ENCODE results near the gene KPNB1.
A peak's percentile ranks its signal among the peaks of the same experiment; 100 is the strongest.

KPNB1 gene

DNA sequence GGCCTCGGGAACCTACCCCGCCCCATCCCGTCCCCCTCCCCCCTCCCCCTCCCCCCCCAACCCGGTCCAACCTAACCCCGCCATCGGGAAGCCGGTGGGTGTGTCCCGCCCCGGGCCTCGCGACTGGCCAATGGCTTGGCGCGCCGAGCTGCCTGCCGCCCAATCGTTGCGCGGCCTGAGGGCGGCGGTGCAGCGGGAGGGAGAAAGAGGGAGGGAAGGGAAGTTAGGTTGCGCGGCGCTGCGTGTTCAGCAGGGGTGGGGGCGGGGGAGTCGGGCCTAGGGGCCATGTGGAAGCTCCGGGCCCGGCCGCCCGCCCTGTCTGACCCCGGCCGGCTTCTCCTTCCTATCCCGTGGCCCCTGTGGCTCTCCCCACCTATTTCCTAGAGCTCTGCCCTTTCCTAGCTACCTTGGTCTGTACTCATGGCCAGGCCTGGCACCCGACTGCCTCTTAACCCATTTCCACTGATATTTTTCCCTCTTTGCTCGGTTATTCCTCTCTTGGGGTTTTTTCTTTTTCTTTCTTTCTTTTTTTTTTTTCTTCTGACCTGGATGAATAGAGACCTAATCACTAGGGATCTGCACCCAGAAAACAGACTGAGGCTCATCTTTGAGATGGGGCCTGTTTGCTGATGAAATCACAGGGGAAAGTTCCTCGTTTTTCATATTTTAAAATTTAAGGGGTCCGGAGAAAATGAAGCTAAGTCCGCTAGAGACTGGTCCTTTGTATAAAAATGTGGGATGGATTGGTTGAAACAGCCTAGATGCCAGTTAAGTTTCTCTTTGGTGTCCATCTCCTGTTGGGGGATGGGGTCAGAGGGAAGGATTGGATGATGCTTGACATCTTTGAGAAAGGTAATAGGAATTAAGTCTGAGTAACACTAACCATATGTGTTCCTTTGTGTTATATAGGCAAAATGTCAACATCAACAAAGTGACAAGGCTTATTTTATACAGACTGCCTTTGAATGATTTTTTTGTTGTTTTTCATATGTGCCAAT is 1.1 kb downstream of the KPNB1 start (continued):
- no peak for TF ChIP-seq ZNF837 (tag by site-specific recombination; IDR thresholded peaks at IDR 0.05)
- no peak for TF ChIP-seq ZSCAN16 (tag by site-specific recombination; IDR thresholded peaks at IDR 0.05)
- TF ChIP-seq ZNF707 (tag by site-specific recombination; IDR thresholded peaks at IDR 0.05) = no peak
- TF ChIP-seq ZNF629 (tag by site-specific recombination; IDR thresholded peaks at IDR 0.05) = peak; percentile 29; the same call in 1 of the 2 replicates
- TF ChIP-seq SP3 (tag by site-specific recombination; IDR thresholded peaks at IDR 0.05) = peak; percentile 95
- TF ChIP-seq, protein P1, sequence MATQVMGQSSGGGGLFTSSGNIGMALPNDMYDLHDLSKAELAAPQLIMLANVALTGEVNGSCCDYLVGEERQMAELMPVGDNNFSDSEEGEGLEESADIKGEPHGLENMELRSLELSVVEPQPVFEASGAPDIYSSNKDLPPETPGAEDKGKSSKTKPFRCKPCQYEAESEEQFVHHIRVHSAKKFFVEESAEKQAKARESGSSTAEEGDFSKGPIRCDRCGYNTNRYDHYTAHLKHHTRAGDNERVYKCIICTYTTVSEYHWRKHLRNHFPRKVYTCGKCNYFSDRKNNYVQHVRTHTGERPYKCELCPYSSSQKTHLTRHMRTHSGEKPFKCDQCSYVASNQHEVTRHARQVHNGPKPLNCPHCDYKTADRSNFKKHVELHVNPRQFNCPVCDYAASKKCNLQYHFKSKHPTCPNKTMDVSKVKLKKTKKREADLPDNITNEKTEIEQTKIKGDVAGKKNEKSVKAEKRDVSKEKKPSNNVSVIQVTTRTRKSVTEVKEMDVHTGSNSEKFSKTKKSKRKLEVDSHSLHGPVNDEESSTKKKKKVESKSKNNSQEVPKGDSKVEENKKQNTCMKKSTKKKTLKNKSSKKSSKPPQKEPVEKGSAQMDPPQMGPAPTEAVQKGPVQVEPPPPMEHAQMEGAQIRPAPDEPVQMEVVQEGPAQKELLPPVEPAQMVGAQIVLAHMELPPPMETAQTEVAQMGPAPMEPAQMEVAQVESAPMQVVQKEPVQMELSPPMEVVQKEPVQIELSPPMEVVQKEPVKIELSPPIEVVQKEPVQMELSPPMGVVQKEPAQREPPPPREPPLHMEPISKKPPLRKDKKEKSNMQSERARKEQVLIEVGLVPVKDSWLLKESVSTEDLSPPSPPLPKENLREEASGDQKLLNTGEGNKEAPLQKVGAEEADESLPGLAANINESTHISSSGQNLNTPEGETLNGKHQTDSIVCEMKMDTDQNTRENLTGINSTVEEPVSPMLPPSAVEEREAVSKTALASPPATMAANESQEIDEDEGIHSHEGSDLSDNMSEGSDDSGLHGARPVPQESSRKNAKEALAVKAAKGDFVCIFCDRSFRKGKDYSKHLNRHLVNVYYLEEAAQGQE (tag by site-specific recombination; IDR thresholded peaks at IDR 0.05) = no peak
- TF ChIP-seq, protein P2, sequence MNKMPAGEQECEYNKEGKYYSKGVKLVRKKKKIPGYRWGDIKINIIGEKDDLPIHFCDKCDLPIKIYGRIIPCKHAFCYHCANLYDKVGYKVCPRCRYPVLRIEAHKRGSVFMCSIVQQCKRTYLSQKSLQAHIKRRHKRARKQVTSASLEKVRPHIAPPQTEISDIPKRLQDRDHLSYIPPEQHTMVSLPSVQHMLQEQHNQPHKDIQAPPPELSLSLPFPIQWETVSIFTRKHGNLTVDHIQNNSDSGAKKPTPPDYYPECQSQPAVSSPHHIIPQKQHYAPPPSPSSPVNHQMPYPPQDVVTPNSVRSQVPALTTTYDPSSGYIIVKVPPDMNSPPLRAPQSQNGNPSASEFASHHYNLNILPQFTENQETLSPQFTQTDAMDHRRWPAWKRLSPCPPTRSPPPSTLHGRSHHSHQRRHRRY (tag by site-specific recombination; IDR thresholded peaks at IDR 0.05) = no peak
- TF ChIP-seq ZNF426 (tag by site-specific recombination; IDR thresholded peaks at IDR 0.05) = no peak
- TF ChIP-seq ZNF529 (tag by site-specific recombination; IDR thresholded peaks at IDR 0.05; ENCODE audit: insufficient replicate concordance) = no peak
- TF ChIP-seq, protein P3, sequence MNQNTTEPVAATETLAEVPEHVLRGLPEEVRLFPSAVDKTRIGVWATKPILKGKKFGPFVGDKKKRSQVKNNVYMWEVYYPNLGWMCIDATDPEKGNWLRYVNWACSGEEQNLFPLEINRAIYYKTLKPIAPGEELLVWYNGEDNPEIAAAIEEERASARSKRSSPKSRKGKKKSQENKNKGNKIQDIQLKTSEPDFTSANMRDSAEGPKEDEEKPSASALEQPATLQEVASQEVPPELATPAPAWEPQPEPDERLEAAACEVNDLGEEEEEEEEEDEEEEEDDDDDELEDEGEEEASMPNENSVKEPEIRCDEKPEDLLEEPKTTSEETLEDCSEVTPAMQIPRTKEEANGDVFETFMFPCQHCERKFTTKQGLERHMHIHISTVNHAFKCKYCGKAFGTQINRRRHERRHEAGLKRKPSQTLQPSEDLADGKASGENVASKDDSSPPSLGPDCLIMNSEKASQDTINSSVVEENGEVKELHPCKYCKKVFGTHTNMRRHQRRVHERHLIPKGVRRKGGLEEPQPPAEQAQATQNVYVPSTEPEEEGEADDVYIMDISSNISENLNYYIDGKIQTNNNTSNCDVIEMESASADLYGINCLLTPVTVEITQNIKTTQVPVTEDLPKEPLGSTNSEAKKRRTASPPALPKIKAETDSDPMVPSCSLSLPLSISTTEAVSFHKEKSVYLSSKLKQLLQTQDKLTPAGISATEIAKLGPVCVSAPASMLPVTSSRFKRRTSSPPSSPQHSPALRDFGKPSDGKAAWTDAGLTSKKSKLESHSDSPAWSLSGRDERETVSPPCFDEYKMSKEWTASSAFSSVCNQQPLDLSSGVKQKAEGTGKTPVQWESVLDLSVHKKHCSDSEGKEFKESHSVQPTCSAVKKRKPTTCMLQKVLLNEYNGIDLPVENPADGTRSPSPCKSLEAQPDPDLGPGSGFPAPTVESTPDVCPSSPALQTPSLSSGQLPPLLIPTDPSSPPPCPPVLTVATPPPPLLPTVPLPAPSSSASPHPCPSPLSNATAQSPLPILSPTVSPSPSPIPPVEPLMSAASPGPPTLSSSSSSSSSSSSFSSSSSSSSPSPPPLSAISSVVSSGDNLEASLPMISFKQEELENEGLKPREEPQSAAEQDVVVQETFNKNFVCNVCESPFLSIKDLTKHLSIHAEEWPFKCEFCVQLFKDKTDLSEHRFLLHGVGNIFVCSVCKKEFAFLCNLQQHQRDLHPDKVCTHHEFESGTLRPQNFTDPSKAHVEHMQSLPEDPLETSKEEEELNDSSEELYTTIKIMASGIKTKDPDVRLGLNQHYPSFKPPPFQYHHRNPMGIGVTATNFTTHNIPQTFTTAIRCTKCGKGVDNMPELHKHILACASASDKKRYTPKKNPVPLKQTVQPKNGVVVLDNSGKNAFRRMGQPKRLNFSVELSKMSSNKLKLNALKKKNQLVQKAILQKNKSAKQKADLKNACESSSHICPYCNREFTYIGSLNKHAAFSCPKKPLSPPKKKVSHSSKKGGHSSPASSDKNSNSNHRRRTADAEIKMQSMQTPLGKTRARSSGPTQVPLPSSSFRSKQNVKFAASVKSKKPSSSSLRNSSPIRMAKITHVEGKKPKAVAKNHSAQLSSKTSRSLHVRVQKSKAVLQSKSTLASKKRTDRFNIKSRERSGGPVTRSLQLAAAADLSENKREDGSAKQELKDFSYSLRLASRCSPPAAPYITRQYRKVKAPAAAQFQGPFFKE (tag by site-specific recombination; IDR thresholded peaks at IDR 0.05; ENCODE audit: borderline replicate concordance) = no peak
- TF ChIP-seq ZNF211 (tag by site-specific recombination; IDR thresholded peaks at IDR 0.05; ENCODE audit: low read depth) = no peak
- peak; percentile 49 for TF ChIP-seq ZNF24 (tag by site-specific recombination; IDR thresholded peaks at IDR 0.05)
- TF ChIP-seq, protein P4, sequence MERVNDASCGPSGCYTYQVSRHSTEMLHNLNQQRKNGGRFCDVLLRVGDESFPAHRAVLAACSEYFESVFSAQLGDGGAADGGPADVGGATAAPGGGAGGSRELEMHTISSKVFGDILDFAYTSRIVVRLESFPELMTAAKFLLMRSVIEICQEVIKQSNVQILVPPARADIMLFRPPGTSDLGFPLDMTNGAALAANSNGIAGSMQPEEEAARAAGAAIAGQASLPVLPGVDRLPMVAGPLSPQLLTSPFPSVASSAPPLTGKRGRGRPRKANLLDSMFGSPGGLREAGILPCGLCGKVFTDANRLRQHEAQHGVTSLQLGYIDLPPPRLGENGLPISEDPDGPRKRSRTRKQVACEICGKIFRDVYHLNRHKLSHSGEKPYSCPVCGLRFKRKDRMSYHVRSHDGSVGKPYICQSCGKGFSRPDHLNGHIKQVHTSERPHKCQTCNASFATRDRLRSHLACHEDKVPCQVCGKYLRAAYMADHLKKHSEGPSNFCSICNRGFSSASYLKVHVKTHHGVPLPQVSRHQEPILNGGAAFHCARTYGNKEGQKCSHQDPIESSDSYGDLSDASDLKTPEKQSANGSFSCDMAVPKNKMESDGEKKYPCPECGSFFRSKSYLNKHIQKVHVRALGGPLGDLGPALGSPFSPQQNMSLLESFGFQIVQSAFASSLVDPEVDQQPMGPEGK (tag by site-specific recombination; IDR thresholded peaks at IDR 0.05) = peak; percentile 95
- TF ChIP-seq ZNF221 (tag by site-specific recombination; IDR thresholded peaks at IDR 0.05; ENCODE audit: borderline replicate concordance) = no peak
- no peak for TF ChIP-seq ZNF354C (tag by site-specific recombination; IDR thresholded peaks at IDR 0.05; ENCODE audit: borderline replicate concordance, low read depth)
- TF ChIP-seq, protein P5, sequence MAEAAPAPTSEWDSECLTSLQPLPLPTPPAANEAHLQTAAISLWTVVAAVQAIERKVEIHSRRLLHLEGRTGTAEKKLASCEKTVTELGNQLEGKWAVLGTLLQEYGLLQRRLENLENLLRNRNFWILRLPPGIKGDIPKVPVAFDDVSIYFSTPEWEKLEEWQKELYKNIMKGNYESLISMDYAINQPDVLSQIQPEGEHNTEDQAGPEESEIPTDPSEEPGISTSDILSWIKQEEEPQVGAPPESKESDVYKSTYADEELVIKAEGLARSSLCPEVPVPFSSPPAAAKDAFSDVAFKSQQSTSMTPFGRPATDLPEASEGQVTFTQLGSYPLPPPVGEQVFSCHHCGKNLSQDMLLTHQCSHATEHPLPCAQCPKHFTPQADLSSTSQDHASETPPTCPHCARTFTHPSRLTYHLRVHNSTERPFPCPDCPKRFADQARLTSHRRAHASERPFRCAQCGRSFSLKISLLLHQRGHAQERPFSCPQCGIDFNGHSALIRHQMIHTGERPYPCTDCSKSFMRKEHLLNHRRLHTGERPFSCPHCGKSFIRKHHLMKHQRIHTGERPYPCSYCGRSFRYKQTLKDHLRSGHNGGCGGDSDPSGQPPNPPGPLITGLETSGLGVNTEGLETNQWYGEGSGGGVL (tag by site-specific recombination; IDR thresholded peaks at IDR 0.05) = peak; percentile 90
- no peak for TF ChIP-seq ZNF202 (tag by site-specific recombination; IDR thresholded peaks at IDR 0.05; ENCODE audit: borderline replicate concordance)
- TF ChIP-seq ZNF37A (tag by site-specific recombination; IDR thresholded peaks at IDR 0.05) = no peak
- TF ChIP-seq ZNF626 (tag by site-specific recombination; IDR thresholded peaks at IDR 0.05) = no peak
- TF ChIP-seq ZNF16 (tag by site-specific recombination; IDR thresholded peaks at IDR 0.05; ENCODE audit: low read depth) = no peak
- no peak for TF ChIP-seq ZNF433 (tag by site-specific recombination; IDR thresholded peaks at IDR 0.05; ENCODE audit: low read depth)
- peak; percentile 81 for TF ChIP-seq EGR2 (tag by site-specific recombination; IDR thresholded peaks at IDR 0.05; ENCODE audit: low read depth)
- no peak for TF ChIP-seq ZNF621 (tag by site-specific recombination; IDR thresholded peaks at IDR 0.05)
- TF ChIP-seq ZNF366 (tag by site-specific recombination; conservative IDR thresholded peaks at IDR 0.05) = peak; percentile 96
